ENCODE measurements around the gene DPF3. TPM values are rescaled to one million over a fixed set of nuclear protein-coding genes. Genes with fewer than 3 reads are reported as not detected.

The DPF3 gene
- polyA plus RNA-seq, 1 donor: 4.5 TPM

DNA sequence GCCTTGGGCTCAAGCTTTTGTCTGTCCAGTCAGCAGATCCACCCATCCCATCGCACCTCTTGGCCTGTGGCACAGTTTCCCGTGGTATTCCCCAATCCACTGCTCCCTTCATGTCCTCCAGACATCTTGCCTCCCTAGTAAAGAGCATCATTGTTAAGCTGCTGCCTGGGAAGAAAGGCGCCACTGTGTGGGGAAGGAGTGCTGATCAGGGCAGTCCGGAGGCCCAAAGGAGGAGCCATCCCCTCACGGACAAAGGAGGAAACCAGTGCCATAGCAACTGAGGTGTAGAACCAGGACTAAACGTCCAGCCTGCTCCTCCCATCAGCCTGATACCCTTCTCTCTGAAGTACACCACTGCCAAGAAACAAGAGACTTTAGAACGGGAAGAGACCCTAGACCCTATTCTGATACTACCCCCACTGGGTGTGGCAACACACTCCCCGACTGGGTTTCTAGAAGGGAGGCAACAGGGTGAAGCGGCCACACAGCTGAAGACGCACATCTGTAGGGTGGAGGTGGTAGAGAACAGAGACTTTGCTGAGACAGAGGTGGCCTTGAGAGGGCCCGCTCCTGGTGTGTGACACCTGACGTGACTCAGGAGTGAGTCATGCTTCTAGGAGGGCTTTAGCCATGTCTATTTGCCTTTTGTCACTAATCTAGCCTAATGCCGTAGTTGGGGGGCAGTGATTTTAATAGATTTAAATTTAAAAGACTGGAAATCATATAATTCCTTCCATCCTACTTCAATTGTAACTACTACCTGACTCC is 185.0 kb downstream of the DPF3 start:
- DNase-seq: no peak

DNA sequence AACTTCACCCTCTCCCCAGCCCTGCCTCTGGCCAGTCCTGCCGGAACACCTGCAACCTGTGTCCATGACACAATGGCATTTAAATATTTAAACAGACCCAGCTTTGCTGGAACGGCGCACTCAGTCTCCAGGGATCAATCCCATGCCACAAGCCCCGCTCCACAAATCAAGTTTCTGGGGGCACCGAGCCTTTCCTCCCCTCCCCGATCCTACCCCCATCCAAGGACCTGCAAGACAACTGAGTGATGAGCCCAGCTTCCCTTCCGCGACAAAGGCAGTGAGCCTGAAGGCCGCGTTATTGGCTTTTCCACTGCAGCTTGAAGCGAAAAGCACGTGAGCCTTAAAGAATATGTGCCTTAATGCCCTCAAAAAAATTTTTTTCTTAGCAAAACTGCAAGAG is 185.7 kb downstream of the DPF3 start:
- no peak for DNase-seq

DNA sequence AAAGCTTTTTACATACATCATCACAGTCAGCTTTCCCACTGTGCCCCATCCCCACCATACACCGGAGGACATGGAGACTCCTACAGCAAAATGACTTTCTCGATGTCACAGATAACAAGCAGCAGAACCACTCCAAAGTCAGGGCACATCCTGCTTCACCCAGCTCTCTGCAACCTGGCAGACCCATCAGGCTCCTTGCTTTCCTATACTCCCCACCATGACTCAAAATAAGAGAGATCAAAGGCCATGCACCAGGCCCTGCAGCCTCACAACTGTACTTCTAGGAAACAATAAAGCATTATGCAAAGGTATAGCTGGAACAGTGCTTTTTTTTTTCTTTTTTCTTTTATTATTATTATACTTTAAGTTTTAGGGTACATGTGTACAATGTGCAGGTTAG is 187.4 kb downstream of the DPF3 start:
- no peak for DNase-seq

DNA sequence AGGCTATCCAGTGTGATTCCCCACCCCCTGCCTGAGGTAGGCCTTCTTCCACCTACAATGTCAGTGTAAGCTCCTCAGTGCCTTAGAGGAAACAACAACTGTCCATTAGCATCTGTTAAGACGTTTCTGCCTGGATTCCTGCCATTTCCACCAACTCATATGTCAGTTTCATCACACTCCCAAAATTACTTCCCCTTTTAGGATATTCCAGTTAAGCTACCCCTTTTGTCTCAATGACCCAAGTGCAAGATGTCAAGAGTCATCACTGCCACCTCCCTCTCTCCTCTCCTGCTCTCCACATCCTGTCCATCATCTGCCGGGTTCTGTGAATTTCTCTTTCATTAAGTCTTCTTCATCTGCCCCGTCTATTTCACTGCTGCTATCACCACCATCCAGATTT is 189.4 kb downstream of the DPF3 start:
- DNase-seq: no peak

DNA sequence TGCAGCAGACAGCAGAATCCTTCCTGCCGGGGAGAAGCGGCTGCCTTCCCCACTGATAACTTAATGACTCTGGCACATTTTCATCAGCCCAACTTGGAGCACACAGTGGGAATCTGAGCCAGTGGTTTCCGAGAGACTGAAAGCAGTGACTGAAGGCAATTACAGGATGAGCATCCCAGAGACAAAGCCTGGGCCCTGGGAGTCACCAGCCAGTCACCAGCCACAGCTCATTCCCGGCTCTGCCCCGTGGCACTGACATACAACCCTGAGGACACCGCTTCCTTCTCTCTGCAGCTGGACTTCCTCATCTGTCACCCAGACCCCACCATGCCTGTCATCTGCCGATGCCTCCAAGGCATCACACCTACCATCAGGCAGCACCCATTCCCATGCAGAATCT is 192.3 kb downstream of the DPF3 start:
- no peak for DNase-seq

DNA sequence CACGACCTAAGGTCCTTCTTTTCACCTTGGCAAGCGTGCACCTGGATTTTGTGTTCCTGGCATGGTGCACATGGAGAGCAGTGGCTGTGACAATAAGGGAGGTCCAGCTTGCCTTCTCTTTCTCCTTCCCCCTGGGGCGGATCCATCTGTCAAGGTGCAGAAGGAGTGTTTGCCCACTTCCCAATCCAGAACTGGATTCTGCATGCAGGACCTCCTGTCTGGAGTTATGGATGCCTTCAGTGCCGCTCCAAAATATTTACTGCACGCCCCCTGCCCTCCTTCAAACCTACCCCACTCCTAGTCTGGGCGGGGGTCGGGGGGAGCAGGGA is 192.7 kb downstream of the DPF3 start:
- no peak for DNase-seq

DNA sequence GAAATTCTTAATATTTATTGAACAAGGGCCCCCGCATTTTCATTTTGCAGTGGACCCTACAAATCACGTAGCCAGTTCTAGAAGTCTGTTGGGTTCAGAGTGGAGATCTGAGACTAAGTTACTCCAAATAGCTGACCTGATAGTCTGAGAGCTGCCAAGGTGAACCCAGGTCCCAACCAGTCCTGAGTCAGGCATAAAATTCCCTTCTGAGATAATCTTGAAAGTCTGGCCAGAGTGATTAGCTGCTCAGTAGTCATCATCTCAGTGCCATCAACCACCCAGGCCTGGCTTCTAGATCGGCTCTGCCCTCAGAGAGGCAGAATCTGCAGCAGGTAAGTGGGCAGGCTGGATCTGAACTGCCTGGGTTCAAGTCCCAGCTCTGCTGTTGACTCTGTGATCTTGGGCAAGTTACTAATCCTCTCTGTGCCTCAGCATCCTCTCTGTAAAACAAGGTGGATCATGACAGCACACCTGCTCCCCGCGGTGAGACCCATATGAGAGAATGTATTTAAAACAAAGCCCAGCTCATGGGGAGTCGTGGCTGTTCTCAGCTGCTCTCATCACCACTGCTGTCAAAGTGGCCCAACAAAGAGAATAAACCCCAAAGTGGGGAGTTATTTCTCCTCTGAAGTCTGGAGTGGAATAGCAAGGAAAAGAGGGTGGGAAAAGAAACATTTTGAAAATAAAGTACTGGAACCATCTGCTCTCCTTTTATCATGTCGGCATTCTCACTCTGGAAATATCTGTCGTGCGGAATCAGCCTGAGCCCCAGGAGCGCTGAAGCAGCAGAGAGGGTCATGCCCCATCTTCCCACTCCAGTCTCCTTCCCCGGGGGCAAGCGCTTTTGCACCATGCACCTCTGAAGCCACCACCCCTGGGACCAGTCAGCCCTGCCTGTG is 193.3 kb downstream of the DPF3 start:
- no peak for DNase-seq

DNA sequence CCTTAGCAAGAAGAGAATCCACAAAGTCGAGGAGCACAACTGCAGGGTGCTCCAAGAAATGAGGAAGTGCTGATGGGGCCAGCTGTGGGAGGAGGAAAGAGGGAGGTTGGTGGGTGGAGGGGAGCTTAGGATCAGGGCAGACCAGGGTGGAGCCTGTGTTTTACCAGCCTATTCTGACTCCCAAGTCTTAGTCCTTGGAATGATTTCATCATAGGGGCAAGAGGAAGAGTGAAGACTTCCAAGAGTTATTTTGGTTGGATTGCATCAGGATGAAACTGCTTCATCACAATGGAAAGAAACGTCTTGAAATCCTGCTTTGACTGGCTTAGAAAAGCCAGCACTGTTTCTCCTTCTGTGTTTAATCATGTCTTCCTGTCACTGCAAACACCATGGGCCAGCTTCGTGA is 194.0 kb downstream of the DPF3 start:
- DNase-seq: no peak

DNA sequence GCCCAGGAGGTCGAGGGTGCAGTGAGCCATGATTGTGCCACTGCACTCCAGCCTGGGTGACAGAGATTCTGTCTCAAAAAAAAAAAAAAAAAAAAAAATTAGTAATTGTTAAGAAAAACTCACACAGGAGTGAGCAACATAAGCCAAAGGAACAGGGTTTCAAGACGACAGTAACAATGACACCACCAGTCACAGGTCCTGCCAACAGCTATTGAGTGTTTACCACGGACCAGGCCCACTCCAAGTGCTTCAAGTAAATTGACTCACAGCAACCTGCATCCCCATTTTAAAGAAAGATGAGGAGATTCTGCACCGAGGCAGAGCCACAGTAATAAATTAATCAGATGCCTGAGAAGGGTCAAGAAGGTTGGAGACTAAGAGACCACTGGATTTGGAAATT is 194.5 kb downstream of the DPF3 start:
- DNase-seq: no peak

DNA sequence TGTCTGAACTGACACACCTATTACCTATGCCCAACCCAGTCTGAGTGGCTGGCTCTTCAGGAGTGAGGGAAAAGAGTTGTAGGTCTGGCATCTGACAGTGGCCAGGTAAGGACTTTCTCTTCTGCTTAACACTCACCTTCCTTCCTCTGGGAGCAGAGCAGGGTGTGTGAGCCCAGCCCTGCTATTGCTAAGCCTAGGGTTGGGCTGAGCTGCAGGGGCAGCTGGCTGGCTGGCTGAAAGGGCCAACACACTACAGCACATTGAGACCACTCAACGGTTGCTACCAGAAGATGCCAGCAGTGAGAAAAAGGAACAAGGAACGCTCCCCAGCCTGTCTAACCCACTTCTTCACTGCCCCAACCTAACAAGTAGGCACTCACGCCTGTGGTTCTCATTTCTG is 201.2 kb downstream of the DPF3 start:
- DNase-seq: no peak

DNA sequence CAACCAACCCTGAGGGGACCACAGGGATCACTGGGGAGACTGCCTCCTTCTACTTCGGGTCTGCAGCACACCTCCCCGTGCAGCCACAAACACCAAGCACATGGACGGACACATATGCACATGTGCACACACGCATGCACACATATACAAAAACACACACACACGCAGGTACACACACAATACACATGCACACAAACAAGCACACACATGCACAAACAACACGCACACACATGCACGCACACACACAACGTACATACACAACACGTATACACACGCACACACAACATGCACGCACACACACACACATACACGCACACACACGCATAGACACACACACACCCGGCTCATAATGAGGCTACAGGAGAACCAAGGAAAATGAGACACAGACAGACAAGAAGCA is 203.6 kb downstream of the DPF3 start:
- no peak for DNase-seq

DNA sequence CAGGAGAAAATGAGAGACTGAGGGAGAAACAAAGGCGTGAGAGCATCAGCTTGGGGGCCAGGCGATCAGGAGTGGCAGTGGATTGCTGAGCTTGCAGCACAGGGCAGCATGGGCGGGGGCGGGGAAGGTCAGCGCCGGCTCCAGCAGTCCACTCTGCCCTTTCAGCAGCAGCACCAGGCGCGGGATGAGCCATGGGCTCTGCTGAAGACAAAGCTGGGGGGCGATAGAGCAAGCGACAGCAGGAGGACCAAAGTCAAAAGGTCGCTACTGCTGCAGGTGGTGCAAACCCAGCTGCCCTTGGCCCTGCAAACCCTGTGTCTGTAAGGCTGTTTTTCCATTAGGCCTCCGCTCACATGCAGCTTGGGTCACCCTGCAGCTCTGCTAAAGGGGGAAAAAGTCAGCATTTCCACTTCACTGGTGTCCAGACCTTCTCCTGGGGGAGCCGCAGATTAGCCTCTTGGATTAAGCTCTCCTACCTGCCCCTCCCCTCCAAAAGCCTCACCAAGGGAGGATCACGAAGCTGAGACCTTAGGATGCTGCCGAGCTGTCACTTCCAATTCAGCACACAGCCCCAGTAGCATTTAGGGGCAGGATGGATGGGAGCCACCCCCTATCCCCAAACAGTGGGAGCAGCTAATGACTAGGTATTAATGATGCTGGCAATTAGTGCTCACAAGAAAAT is 204.8 kb downstream of the DPF3 start:
- no peak for DNase-seq

DNA sequence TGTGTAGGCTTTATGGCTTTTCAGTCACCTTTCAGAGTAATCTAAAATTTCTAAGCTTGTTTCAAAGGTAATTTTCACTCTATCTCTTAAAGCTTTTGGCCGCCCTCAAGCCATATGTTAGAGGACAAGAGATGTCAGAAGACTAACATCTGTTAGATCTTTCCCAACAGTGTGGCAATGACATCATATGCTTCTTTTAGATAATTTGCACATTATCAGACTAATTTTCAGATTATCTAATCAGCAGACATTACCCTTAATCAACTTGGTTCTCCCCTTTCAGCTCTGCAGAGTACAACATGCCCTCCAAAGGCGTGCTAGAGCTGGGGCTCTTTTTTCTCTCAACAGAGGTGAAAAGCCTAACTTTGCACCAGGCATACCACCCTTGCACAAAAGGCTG is 207.1 kb downstream of the DPF3 start:
- no peak for DNase-seq

DNA sequence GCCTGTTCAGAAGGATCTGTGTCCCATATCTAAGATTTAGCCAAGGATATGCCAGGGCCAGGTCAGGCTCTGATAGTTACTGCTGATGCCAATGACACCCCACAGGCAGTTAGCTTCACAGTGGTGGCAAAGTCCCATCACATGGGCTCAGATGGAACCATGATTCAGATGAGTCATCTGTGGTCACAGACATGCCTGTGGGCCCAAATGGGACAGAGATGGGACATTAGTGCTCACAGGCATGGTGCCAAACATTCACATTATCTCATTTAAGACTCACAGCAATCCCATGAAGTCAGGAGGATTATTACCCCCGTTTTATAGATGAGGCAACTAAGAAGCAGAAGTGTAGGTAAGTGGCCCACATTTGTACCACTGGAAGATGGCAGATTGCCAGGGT is 207.8 kb downstream of the DPF3 start:
- no peak for DNase-seq

DNA sequence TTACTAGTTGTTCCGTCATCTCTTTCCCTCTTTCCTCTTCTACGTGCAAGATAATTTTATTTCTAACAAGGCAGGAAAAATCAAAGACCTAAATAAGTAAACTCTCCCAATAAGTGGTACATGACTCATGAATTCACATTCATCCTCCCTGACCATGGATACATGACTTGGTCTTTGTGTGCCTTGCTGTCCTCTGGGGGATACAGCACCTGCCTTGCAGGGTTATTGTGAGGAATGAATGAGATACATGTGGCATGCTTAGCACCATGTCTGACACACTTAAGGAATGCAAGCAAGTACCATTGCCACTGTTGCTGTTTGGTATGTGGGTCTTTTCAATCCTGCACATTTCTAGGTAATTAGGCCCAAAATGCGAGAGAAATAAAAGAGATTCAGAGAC is 208.4 kb downstream of the DPF3 start:
- no peak for DNase-seq

DNA sequence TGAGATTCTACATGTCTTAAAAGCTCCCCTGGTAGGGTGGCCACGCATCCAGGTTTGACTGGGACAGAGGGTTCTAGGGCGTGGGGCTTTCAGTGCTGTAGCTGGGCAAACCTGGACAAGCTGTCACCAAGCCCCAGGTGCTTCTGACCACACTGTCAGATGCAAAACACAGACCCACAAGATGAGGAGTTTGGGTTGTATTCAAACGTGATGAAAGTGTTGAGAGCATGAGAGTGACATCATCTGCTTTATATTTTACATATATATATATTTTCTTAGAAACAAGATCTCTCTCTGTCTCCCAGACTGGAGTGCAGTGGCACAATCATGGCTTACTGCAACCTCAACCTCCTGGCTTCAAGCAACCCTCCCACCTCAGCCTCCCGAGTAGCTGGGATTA is 210.1 kb downstream of the DPF3 start:
- no peak for DNase-seq

DNA sequence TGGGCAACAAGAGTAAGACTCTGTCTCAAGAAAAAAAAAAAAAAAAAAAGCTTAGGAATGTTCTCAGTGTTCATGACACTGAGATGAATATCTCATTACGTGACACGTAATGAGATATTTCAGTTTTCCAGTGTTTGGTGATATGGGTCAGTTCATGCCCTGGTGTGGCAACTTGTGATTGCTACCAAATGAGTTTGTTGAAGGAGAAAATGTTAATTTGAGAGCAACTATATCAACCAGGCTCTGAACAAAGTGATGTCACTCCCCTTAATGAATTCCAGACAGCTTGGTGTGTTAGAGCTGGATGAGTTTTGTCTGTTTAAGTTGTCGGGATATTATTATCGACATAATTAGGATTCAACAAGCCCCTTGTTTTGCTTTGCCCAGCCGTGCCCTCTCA is 211.7 kb downstream of the DPF3 start:
- no peak for DNase-seq

DNA sequence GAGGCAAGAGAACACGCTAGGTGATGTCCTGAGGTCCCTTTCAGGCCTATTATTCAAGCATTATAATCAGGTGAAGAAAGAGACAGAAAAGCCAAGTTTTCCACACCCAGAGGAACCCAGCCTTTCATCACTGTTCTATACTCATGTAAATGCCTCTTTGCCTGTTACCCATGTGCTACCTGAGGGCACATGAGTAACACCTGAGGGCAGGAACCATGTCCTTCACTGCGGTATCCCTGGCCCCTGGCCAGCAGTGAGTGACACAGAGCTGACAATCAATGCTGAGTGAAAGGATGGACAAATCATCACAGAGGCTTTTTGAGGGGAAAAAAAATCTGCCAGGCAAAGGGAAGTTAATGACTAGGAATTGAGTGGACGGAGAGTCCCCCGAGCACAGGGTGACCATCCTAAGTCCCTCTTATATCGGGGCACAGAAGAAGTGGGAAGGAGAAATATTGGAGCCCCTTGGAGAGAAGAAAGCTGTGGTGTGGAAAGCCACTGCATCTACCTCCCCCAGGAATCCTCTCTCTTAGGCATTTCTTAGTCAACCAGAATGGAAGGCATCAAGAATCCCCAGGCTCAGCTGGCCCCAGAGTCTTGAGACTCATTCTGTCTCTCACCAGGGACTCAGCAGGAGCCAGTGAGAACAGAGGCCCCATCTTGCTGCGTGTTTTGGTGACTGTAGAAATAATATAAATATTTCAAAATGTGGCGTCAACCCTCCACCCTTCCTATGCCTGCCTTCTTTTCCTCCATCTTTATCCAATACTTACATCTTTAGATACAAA is 212.9 kb downstream of the DPF3 start:
- DNase-seq: no peak

DNA sequence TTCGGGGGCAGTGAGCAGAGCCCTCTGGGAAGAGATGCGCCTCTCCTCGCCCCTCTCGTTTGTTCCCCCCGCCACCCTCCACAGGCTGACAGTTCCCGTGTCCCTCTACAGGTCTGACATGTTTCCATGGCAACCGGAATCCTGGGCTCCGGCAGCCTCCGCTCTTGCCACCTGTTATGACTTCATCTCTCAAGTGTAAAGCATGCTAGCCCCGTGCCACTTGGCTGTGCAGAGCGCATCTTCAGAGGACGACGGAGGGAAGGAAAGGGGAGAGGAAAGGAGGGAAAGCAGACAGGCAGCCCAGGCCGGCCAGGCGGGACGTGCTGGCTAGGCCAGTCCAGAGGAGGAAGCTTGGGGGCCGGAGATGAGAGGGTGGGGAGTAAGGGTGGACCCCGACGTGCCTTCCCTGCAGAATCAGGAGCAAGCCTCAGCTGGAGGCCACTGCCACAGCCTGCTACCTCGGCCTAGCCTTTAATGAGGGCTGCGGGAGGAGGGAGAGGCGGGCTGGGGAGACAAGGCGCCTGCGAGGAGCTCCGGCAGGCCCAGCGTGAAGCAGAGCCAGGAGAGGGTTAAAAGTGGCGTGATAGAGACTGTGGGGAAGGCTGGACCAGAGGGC is 214.3 kb downstream of the DPF3 start:
- DNase-seq: peak; percentile 54

DNA sequence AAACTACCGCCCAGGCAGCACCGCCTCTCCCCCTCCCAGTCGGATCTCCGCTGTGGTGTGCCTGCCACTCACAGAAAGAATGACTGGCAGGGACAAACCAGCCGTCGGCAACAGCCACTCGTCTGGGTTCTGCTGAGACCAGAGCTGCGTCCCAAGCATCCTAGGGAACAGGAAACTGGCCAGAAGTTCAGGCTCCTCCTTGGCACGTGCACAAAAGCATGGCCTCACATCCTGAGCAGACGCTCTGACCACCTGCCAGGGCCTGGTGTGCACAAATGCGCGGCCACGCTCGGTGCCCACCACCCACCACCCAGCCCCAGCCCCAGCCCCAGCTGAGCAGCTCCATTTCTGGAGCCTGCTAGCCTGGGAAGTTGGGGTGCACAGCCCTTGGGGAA is 214.8 kb downstream of the DPF3 start:
- peak; percentile 39 for DNase-seq

DNA sequence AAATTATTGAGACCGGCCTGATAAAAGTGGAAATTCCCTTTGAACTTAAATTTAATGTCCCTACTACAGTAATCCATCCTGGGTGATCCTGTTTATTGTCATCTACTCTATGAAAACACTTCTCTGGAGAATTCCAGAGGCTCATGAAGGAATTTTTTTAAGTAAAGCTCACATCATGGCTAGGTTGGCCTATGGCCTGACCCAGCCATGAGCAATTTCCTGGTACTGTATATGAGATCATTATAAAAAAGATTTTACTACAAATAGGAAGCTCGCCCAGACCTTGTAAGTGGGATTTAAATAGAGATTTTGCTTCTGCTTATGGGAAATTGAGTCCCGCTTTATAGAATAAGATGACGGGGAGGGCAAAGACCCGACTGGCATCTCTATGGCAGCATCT is 215.5 kb downstream of the DPF3 start:
- no peak for DNase-seq

DNA sequence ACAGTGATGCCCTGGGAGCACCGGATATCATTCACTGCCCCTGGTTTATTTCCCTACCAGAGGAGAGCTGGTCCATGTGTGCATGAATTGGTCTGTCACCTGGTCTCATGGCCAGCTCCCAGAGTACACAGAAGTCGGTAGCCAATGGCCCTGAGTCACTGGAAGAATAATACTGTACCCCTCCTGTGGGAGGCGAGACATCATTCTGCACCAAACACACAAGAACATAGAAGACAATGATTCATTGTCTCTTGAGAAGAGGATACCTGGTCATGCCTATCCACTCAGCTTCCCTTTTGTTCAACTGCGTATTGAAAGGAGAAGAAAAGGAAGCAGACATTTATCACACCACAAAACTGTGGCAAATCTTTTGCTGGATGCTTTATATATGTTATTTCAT is 216.2 kb downstream of the DPF3 start:
- no peak for DNase-seq
